Gastroesophageal sphincter (tissue), 3 donors: ENCODE measurements around the gene RPS6KA6.

ENCODE experiments used
- EP300 ChIP-seq: sonication (generic); formaldehyde crosslinking; IDR thresholded peaks from one replicate; pipeline ENCODE4 v1.6.1; 2017; ENCODE audit warnings: antibody characterized with exemption, mild to moderate bottlenecking
- POLR2A ChIP-seq, 2 donors: fragments of 450-650 bp; IDR thresholded peaks; one replicate each; pipeline ENCODE4 v1.6.1; 2017; ENCODE audit warnings: antibody characterized with exemption in 2 of 2, mild to moderate bottlenecking in 2 of 2, moderate library complexity in 1 of 2
- POLR2AphosphoS5 ChIP-seq: sonication (generic); formaldehyde crosslinking; IDR thresholded peaks from one replicate; pipeline ENCODE4 v1.6.1; 2017; ENCODE audit warnings: antibody characterized with exemption
- TF ChIP-seq, protein P1 (sequence below), 4 experiments: fragments of 200-600 bp in 2 of 4; fragments of 450-650 bp in 2 of 4; sonication (generic) in 1 of 4; IDR thresholded peaks; one replicate each; pipeline ENCODE4 v1.5.1; 2017 to 2019; ENCODE audit warnings: antibody characterized with exemption in 4 of 4, mild to moderate bottlenecking in 2 of 4, moderate library complexity in 2 of 4

DNA sequence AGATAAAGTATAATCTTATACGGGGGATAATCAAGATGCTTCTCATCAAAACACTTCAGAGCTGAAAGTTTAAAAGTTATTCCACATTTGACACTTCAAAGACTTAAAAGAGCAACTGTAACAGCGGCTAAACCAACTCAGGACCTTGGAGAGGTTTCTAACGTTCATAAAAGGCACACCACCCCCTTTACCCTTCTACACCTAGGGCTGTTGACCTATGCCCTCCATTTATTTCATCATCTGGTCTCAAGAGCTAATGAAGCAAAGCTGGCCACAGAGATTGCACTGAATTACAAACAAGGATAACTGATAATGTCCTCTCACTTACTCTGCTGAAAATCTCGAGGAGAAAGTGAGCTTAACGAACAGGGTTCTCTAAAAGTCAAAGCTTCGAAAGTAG lies 1.1 kb upstream of the RPS6KA6 start:
- TF ChIP-seq, protein P1, sequence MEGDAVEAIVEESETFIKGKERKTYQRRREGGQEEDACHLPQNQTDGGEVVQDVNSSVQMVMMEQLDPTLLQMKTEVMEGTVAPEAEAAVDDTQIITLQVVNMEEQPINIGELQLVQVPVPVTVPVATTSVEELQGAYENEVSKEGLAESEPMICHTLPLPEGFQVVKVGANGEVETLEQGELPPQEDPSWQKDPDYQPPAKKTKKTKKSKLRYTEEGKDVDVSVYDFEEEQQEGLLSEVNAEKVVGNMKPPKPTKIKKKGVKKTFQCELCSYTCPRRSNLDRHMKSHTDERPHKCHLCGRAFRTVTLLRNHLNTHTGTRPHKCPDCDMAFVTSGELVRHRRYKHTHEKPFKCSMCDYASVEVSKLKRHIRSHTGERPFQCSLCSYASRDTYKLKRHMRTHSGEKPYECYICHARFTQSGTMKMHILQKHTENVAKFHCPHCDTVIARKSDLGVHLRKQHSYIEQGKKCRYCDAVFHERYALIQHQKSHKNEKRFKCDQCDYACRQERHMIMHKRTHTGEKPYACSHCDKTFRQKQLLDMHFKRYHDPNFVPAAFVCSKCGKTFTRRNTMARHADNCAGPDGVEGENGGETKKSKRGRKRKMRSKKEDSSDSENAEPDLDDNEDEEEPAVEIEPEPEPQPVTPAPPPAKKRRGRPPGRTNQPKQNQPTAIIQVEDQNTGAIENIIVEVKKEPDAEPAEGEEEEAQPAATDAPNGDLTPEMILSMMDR (IDR thresholded peaks at IDR 0.05), result no peak
- TF ChIP-seq POLR2A (IDR thresholded peaks at IDR 0.05) (no peak), EP300 (no peak), POLR2AphosphoS5 (no peak)
